ENCODE data around the gene CAPG.
"Not testable (repeated sequence)": the region's sequence is repeated elsewhere in the genome, so short reads cannot be mapped to it uniquely, and the experiment has no call there.

Gene CAPG

DNA sequence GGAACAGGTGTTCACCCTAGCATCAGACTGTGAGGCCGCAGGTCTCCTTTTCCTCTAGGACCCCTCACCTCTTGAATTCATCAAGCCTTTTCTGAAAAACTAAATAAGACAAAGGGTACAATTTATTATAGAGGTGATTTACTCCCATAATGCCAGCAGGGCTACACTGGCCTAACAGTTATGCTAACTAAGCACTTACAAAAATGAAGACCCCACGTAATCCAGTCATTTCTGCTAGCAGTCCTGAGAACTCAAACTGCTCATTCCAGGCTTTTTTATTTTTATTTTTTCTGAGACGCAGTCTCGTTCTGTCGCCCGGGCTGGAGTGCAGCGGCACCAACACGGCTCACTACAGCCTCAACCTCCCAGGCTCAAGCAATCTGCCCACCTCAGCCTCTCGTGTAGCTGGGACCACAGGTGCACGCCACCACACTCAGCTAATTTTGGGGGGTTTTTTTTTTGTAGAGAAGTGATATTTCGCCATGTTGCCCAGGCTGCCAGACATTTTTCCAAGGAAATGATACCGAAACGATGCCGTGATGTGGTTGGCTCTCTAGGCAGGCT lies 14.2 kb downstream of the CAPG start:
- DNase-seq: no peak

DNA sequence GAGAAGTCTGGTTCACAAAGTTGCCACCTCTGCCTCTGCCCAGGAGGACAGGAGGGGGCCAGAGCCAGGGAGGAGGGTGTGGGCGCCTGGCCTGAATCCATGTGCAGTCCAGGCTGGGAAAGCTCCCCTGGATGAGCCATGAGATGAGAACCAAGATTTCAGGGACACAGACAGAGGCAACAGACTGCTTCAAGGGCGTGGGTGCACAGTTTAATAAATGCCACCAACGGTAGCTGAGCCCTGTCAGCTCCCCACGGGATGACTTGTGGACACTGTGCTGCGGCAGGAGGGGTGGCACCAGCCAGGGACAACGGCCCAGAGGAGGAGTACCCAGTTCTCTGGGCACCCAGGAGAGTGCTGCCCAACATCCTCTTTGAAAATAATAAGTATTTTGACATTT lies 15.2 kb downstream of the CAPG start:
- DNase-seq: no peak

DNA sequence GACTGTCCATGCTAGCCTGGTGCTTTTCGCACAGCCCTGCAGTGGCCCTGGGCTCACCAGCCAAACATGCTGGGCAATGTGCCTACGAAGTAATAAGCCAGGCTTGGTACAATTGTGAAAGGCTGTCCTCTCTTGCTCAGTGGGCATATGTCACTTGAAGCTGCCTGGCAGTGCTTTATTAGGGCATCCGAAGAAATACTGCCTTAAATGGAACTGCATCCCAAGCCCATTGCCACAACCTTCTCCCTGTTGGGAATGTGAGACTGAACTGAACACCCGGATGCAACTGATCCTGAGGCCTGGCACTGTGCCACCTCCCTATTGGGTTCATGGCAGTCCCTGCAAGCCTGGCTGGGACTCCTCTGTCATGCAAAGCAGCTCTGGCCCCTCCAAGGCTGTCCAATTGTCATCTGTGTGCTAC lies 15.9 kb downstream of the CAPG start:
- no peak for DNase-seq

DNA sequence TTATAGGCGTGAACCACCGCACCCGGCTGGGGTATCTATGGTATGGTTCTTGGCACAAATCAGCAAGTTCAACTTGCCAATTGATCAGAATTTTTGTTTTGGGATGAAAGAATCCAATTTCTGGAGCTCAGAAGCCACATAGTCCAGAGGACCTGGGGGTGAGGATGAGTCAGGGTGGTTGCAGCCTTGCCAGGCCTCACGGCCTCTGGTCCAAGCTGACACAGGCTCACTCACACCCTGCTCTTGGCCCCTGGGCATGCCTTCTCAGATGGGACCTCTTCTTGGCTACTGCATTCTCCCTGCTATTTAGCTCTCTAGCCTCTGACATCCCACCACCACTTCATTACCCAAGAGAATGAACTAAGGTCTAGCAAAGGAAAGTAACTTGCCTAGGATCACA lies 16.3 kb downstream of the CAPG start:
- no peak for DNase-seq

DNA sequence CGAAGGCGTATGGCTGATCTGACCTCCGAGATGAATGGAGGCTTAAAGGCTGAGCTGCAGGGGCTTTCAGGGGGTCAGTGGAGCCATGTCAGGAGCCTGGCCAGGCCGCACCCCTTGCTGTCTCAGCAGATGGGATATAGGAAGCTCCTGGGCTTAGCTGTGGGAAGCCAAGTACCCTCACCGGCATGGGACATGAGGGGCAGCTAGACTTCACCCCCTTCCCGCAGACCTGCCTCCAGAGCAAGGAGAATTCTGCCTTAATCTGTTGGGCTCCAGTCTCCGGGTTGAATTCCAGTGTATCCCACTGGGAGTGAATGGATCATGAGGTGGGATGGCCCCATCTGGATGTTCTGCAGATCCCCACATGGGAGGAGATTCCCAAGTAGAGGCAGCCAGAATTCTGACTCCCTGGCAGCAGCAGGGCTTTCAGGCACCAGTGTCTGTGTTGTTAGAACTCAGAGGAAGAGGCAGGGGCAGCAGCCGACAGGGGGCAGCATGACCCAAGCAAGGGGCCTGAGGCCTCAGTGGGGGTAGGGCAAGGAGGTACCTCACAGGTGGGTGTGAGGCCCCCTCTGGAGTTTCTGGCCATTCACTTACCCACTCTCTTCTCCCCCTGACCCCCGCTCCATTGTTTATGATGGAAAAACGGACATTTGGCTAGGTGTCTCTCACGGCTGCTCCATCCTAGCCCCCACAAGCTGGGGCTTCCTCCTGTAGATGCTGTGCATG lies 19.1 kb downstream of the CAPG start:
- DNase-seq: peak; percentile 60

DNA sequence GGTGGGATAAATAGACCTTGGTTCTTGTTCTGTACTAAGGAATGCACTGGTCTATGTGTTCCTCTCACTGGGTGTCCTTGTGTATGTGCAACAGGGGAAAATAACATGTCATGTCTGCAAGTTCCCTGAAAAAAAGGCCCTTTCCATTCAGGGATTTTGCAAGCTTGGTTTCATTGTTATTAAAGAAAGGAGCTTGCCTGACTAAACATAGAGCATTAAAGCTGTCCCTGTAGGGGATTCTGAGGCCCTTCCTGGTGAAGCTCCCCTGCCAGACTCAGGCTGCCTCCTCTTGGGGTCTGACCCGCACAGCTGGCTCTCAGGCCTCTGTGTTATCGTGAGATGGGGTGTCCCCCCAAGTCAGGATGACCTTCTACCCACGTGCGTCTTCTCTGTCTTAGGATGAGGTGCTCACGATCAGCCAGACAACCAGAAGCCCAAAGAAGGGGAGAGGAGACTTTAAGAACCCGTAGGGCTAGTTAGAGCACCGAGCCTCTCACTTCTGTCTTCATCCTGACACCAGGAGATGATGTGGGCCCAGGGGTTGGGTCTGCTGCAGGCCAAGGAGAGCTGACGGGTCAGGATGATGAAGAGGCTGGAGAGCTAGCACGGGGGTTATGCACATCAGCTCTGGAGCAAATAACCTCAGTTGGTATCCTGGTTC lies 21.2 kb downstream of the CAPG start:
- DNase-seq: no peak

DNA sequence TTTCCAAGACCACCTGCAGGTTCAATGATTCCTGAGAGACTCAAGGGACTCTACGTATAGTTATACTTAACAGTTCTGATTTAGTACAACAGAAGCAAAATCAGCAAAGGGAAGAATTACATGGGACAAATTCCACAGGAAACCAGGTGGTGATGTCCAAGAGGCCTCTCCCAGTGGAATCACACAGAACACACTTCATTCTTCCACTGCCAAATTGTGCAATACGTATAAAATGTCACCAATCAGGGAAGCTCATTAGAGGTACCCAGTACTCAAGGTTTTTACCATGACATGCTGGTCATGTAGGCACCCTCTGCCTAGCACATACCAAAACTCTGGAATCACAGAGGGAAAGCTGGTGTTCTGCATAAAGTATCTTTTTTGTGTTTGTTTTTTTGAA lies 22.4 kb downstream of the CAPG start:
- no peak for DNase-seq

DNA sequence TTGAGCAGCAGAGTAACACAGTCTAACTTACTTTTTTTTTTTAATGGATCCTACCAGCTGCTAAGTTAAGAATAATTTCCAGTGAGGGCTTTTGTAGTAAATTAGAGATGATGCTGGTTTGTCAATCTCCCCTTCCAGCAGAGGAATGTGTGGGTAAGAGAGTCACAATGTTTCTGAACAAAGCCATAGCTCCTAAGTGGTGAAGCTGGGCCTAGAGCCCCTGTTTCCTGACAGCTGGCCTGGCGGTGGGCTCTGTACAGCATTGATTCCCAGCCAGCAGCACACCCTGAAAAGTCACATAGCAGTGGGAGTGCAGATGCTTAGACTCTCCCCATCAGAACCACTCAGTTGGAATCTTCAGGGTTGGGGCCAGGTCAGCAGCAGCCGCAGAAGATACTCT lies 24.4 kb downstream of the CAPG start:
- DNase-seq: no peak

DNA sequence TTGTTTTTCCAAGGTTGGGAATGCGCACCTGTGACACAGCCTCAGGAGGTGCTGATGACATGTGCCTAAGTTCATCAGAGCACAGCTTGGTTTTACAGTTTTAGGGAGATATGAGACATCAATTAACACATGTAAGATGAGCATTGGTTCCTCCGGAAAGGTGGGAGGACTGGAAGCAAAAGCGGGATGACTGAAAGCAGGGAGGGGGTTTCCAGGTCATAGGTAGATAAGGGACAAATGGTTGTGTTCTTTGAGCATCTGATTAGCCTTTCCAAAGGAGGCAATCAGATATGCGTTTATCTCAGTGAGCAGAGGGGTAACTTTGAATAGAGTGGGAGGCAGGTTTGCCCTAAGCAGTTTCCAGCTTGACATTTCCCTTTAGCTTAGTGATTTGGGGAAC lies 26.3 kb downstream of the CAPG start:
- DNase-seq: no peak

DNA sequence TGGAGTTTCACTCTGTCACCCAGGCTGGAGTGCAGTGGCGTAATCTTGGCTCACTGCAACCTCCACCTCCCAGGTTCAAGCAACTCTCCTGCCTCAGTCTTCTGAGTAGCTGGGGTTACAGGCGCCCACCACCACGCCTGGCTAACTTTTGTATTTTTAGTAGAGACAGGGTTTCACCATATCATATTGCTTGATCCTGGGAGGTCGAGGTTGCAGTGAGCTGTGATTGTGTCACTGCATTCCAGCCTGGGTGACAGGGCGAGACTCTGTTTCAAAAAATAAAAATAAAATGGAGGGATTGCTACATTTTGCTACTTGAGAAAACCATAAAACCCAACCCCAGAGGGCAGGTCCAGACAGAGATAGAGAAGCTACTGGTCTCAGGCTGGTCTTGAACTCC lies 27.0 kb downstream of the CAPG start:
- not testable (repeated sequence) for DNase-seq

DNA sequence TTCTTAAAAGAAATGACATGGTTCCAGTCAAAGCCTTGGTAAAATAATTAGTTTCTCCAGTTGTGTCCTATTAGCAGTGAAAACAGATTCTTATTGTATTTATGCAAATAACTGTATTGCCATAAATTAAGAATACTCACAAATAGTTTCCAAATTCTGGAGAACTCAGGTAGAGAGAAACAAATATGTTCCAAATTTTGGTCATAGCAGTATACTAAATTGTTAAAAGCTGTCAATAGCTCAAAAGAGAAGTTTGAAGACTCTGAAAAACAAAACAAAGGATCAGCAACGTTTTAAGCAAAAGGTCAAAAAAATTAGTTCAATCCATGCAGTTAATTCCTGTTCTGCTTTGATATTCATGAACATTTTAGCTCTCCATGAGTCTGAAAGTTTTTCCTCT lies 30.1 kb downstream of the CAPG start:
- DNase-seq: no peak

DNA sequence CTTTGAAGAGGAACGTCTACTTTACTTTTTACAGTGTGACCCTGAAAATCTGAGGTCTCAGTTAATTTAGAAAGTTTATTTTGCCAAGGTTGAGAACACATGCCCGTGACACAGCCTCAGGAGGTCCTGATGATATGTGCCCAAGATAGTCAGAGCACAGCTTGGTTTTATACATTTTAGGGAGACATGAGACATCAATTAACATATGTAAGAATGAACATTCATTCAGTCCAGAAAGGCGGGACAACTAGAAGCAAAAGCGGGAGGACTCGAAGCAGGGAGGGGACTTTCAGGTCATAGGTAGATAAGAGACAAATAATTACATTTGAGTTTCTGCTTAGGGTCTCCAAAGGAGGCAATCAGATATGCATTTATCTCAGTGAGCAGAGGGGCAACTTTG lies 31.9 kb downstream of the CAPG start:
- DNase-seq: no peak

DNA sequence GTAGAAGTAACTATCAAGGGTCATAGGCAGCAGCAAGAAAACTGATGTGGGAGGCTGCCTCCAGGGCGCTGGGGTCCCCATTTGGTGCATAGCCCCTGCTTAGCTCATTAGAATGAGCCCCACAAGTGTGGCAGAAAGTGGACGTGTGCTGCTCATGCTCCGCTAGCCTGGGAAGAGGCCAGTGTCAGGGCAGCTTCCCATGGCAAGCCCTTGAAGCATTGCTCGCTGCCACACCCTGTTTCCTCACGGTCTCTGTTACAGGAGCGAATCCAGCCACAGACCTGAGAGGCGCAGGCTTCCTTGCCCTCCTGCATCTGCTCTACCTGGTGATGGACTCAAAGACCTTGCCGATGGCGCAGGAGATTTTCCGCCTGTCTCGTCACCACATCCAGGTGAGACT lies 33.1 kb downstream of the CAPG start:
- no peak for DNase-seq

DNA sequence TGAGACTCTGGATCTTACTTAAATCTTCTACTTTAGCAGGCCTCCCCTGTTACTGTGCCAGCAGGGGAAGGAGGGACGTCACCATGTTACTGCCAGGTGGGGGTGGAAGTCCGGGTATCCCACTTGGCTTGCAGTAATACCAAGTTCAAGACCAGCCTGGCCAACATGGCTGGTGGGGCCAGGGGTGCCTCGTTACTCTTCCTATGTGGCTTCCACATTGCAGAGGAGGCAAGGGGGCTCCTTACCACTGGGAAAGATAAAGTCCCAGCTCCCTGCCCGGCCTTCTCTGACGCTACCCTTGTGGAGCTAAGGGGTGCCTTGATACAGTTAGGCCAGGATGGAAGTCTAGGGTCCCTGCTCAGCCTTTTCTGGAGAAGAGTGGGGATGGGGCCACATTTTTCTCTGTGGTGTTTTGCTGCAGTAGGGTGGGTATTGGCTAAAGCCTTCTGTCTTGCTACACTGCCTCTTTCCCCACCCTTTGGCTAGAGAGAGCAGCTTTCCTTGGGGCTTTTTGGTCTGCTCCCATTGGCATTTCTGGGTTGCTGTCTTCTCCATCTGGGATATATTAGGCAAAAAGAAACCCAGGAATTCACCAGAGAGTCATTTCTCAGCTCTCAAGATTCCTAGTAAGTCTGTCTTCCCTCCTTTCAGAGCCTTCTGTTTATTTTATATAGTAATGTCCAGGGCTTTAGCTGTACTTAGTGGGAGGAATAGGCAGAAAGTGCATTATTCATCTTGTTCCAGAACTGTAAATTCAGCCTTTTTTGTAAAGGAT lies 33.7 kb downstream of the CAPG start:
- DNase-seq: no peak

DNA sequence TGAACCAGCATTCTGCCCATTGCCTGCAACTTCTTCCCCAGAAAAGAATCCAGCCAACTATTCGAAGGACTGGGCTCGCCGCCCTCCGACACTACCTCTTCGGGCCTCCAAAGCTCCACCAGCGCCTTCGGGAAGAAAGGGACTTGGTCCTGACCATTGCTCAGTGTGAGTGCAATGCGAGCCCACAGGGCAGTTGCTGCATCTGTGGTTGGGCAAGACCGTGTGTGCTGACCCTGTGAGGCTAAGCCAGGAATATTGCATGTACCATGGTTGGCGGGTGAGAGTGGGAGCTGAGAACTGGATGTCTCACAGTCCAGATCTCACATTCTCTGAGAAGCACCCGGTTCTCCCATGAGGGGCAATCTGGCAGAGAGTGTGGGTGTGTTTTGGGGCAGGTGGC lies 39.1 kb downstream of the CAPG start:
- DNase-seq: no peak

DNA sequence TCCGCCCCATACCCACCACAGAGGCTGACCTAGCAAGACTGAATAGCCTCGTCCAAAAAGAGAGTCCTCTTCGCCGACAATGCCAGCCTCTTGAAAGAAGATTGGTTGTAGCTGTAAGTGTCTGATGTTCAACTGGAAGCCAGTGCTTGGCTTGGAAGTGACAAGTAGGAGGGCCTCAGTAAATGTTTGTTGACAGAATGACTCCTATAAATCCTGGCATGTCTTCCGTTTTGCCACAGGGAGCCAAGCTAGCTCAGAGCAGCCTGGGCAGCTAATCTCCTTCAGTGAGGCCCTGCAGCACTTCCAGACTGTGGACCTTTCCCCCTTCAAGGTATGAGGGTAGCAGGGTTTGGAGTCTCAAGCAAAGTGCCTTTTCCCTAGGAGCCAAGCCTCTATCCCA lies 40.7 kb downstream of the CAPG start:
- no peak for DNase-seq

DNA sequence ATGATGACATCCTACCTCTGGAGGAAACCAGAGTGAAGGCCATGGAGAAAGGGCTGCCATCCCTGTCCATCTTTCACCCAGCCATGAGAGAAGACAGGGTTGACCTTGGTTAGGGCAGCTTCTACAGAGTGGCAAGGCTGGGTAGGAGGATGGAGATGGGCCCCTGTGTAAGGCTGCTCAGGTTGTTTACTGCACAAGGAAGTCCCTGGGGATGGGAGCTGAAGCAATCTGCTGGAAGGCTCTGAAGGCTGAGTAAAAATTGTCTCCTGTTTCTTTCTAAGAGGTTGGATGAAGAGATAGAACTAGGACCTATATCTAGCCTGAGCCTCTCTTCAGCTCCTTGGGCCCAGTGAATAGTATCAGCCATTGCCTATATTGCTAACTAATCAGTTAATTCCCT lies 41.2 kb downstream of the CAPG start:
- no peak for DNase-seq

DNA sequence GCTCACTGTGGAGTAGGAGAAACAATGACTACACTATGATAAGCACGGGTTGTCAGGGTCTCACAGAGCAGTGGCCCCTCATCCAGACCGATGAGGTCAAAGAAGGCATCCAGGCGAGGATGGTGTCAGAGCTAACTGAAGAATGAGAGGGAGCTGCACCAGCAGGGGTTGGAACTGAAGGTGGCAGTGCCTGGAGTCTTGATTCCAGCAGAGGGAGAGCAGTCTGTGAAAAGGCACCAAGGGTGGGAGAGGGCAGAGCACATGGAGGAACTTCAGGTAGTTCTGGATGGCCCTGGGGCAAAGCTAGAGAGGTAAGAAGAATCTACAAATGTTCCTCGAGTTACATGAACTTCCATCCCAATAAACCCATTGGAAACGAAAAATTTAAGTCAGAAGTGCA lies 43.0 kb downstream of the CAPG start:
- no peak for DNase-seq

DNA sequence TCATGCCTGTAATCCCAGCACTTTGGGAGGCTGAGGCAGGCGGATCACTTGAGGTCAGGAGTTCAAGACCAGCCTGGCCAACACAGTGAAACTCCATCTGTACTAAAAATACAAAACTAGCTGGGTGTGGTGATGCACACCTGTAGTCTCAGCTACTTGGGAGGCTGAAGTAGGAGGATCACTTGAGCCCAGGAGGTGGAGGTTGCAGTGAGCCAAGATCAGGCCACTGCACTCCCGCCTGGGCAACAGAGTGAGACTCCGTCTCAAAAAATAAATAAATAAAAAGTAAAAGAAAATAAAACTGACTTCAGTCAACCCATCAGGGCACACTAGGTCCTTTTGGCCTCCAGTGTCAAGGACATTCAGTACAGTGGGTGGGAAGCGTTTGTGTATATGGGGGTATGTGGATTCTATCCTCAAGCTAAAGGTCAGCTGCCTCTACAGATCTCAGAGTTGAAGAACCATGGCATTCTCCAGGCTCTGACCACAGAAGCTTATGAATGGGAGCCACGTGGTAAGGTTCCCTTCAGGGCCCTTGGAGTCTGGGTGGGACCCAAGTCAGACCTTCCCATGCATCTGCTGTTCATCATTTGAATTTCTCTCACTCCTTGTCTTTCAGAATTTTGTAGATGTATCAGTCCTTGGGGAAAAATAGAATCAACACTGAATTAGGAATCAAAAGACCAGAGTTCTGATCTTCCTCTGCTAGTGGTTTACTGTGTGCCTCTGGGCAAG lies 47.3 kb downstream of the CAPG start:
- not testable (repeated sequence) for DNase-seq

DNA sequence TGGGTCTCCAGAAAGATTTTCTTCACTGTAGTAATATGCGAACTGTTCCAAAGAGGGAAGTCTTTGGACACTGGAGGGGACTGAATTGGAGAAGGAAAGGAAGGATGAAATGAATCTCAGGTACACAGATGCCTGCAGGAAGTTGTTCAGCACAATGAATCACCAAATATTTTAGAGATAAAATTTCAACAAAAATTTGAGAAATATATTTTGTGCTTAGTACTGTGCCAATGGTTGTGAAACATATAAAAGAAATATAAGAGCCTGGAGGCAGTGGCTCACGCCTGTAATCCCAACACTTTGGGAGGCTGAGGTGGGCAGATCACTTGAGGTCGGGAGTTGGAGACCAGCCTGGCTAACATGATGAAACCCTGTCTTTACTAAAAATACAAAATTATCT lies 52.4 kb downstream of the CAPG start:
- no peak for DNase-seq

DNA sequence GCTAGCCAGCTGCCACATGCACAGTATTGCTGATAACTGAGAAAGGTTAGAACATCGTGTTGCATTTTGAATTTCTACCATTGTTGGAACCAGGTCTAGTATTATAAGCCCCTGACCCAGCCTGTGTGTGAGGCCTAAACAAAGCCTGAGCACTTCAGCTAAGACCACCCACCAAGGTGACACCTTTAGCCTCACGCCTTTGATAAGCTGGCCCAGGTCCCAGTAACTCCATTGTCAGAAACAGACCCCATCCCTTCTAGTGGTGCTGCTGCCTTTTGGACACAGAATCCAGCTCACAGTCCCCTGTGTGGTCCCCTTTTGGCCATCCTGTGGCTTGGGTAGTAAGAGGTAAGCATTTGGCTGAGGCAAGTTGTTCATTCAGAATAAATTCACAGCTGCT lies 54.0 kb downstream of the CAPG start:
- DNase-seq: no peak

DNA sequence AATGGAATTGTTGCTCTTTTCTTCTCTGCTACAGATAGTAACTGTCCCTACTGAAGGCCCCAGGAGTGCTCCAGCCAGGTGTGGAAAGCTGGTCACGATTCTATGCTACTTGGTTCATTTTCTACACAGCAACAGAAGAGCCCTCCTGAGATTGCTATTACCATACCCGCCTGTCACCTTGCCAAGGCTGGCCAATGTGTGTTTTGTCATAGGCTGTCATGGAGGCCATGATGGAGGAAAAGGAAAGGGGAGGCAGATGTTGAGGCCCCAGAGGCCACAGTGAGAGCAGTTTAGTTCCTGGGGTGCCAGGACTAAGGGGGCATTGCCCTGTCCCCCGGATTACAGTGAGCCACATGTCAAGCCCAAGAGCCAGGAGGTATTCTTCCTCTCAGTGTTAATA lies 54.6 kb downstream of the CAPG start:
- no peak for DNase-seq

DNA sequence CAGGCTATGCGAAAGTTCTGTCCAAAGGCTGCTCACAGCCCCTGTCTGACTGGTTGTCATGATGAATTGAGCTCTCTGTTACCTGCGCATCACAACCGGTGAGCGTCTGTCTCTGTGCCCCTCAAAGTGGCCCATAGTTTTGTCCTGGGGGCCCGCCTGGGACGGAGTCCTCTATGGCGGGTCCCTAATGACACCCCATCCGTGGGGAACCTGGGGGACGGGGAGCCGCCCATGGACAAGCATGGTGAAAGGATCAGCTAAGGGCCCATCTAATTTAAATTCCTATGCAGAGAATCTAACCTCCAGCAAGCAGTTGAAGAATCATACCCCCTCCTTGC lies 55.1 kb downstream of the CAPG start:
- DNase-seq: no peak

All from stimulated activated CD4-positive, alpha-beta T cell treated with anti-CD3 and anti-CD28 coated beads, Interleukin-1b, Interleukin-23, amount 100 ng/mL, for 48 hours (primary cell).